ENCODE data around the gene PAM. TPM values are rescaled to one million over a fixed set of nuclear protein-coding genes. Genes with fewer than 3 reads are reported as not detected.

The PAM gene
- total RNA-seq, 1 experiment from 2014 or later: 131 TPM

GRCh38 chr5:102788788-102789187 is 33.7 kb downstream of the PAM start:
- Histone ChIP-seq H3K9me3 (ENCODE audit: control insufficient read depth, insufficient read depth, low read depth, low read length) (no peaks in the 10 kb centered on the region), H3K4me3 (ENCODE audit: low read depth in 2 of 2, low read length in 2 of 2) (no peak overlapping the region), H3K27me3 (ENCODE audit: control insufficient read depth, insufficient read depth, low read length) (no peaks in the 10 kb centered on the region), H3K4me1 (ENCODE audit: control insufficient read depth, insufficient read depth, low read length) (no peaks in the 10 kb centered on the region), H3K36me3 (ENCODE audit: control insufficient read depth, insufficient read depth, low read length) (no peaks in the 10 kb centered on the region), H3K27ac (ENCODE audit: low read length) (no peak overlapping the region)
- DNase-seq (ENCODE audit: low read depth, low spot score): no peak
- in situ Hi-C loops (cut with HindIII; ENCODE audit: low pct_unique_long_range_greater_than_20kb, low sequenced_read_pairs) (no loop called here), intact Hi-C loops (cut with micrococcal nuclease; ENCODE audit: unreplicated experiment) (loop anchor here (10.0 kb wide), 1 partner anchor 336 kb away; the partner anchor contains the start of genes GIN1 and PPIP5K2)
- CTCF ChIA-PET: no interaction called here
- POLR2A ChIA-PET: no interaction called here
- TF ChIP-seq REST (IDR thresholded peaks at IDR 0.05; ENCODE audit: insufficient read depth in 1 of 2, low read depth in 2 of 2, low read length in 1 of 2): no peak
- TF ChIP-seq TCF7L2 (IDR thresholded peaks at IDR 0.05; ENCODE audit: low read depth, low read length): no peak
- no peak for TF ChIP-seq CTCF (IDR thresholded peaks at IDR 0.05)
- TF ChIP-seq SIN3A (IDR thresholded peaks at IDR 0.05; ENCODE audit: borderline replicate concordance, insufficient read depth, low read depth, low read length): no peak
- no peak for TF ChIP-seq POLR2AphosphoS5 (IDR thresholded peaks at IDR 0.05; ENCODE audit: low read depth, low read length)
- no TSS peak for BruUV-seq (replicated peaks)
- ATAC-seq: no peak

GRCh38 chr5:102789469-102789868 is 34.4 kb downstream of the PAM start:
- intact Hi-C loops (cut with micrococcal nuclease; ENCODE audit: unreplicated experiment): loop anchor here (10.0 kb wide), 1 partner anchor 335 kb away; the partner anchor contains the start of genes GIN1 and PPIP5K2
- Histone ChIP-seq H3K4me1 (ENCODE audit: control insufficient read depth, insufficient read depth, low read length) (no peaks in the 10 kb centered on the region; the same call in 1 of the 2 replicates), H3K4me3 (ENCODE audit: low read depth in 2 of 2, low read length in 2 of 2) (no peak overlapping the region), H3K27me3 (ENCODE audit: control insufficient read depth, insufficient read depth, low read length) (no peaks in the 10 kb centered on the region), H3K9me3 (ENCODE audit: control insufficient read depth, insufficient read depth, low read depth, low read length) (no peaks in the 10 kb centered on the region), H3K27ac (ENCODE audit: low read length) (no peak overlapping the region), H3K36me3 (ENCODE audit: control insufficient read depth, insufficient read depth, low read length) (no peaks in the 10 kb centered on the region)
- POLR2A ChIA-PET: no interaction called here
- no peak for DNase-seq (ENCODE audit: low read depth, low spot score)
- no peak for TF ChIP-seq TCF7L2 (IDR thresholded peaks at IDR 0.05; ENCODE audit: low read depth, low read length)
- no peak for TF ChIP-seq REST (IDR thresholded peaks at IDR 0.05; ENCODE audit: insufficient read depth in 1 of 2, low read depth in 2 of 2, low read length in 1 of 2)
- no peak for TF ChIP-seq SIN3A (IDR thresholded peaks at IDR 0.05; ENCODE audit: borderline replicate concordance, insufficient read depth, low read depth, low read length)
- no peak for TF ChIP-seq POLR2AphosphoS5 (IDR thresholded peaks at IDR 0.05; ENCODE audit: low read depth, low read length)
- TF ChIP-seq CTCF (IDR thresholded peaks at IDR 0.05): no peak
- no TSS peak for BruUV-seq (replicated peaks)
- in situ Hi-C loops (cut with HindIII; ENCODE audit: low pct_unique_long_range_greater_than_20kb, low sequenced_read_pairs): no loop called here
- no peak for ATAC-seq
- CTCF ChIA-PET: no interaction called here

All from Panc1 (cell line).